Measurements from ENCODE around the gene EVC.

The EVC gene

GRCh38 chr4:5710961-5711478 is at the start of gene EVC:
EVC (plus strand) TSS chr4:5711201; CDS start chr4:5711381, 180 bp downstream.
- no peak for DNase-seq

GRCh38 chr4:5661237-5661636 is 49.8 kb upstream of the EVC start:
- no peak for DNase-seq

- DNase-seq = no peak
These were observed 48.4 kb upstream of the EVC start for GRCh38 chr4:5662555-5662954.

GRCh38 chr4:5664778-5665177 is 46.2 kb upstream of the EVC start:
- no peak for DNase-seq

GRCh38 chr4:5666741-5667140 is 44.3 kb upstream of the EVC start:
- DNase-seq = no peak

GRCh38 chr4:5676763-5677162 is 34.2 kb upstream of the EVC start:
- no peak for DNase-seq

- no peak for DNase-seq
These were observed 32.0 kb upstream of the EVC start for GRCh38 chr4:5678977-5679376.

- DNase-seq = no peak
These were observed 27.4 kb upstream of the EVC start for GRCh38 chr4:5683566-5683965.

- DNase-seq = no peak
These were observed 25.7 kb upstream of the EVC start for GRCh38 chr4:5685296-5685695.

GRCh38 chr4:5686338-5686737 is 24.7 kb upstream of the EVC start:
- no peak for DNase-seq

- DNase-seq = no peak
These were observed 21.9 kb upstream of the EVC start for GRCh38 chr4:5689065-5689464.

GRCh38 chr4:5691491-5692132 is 19.4 kb upstream of the EVC start:
- DNase-seq = no peak

GRCh38 chr4:5693871-5694270 is 17.1 kb upstream of the EVC start:
- DNase-seq = no peak

- no peak for DNase-seq
These were observed 14.7 kb upstream of the EVC start for GRCh38 chr4:5696341-5696740.

GRCh38 chr4:5700459-5700858 is 10.5 kb upstream of the EVC start:
- DNase-seq = no peak

- no peak for DNase-seq
These were observed 9.0 kb upstream of the EVC start for GRCh38 chr4:5701971-5702370.

- DNase-seq = no peak
These were observed 7.2 kb upstream of the EVC start for GRCh38 chr4:5703831-5704230.

GRCh38 chr4:5704276-5704675 is 6.7 kb upstream of the EVC start:
- no peak for DNase-seq

GRCh38 chr4:5705647-5706320 is 5.2 kb upstream of the EVC start:
- no peak for DNase-seq

GRCh38 chr4:5706486-5707290 is 4.3 kb upstream of the EVC start:
- DNase-seq = no peak

- DNase-seq = no peak
These were observed 3.6 kb upstream of the EVC start for GRCh38 chr4:5707366-5707765.

GRCh38 chr4:5707778-5708448 is 3.1 kb upstream of the EVC start:
- DNase-seq = no peak

Data from hippocampal formation (tissue), 2 donors.